Keratinocyte (primary cell): ENCODE measurements around the gene FOXO1. TPM values are rescaled to one million over a fixed set of nuclear protein-coding genes. Genes with fewer than 3 reads are reported as not detected.

Experiments used
- DNase-seq: peaks from one replicate; pipeline ENCODE4 v3.0.0-alpha.2; 2011; ENCODE audit warnings: low read depth, missing footprints, low spot score
- FAIRE-seq: peaks from 2 replicates; lab custom pipeline; 2011; peaks lifted over from hg19 to GRCh38; lab: Jason Lieb, UNC
- H2AFZ ChIP-seq: 2 replicates; pipeline ENCODE4 v1.6.0; 2012; ENCODE audit warnings: low read length, control low read depth, inconsistent platforms; ENCODE audit not compliant: control insufficient read depth
- H3K27ac ChIP-seq: 2 replicates; pipeline ENCODE4 v1.5.1; 2011; ENCODE audit warnings: low read length; ENCODE audit not compliant: control insufficient read depth, insufficient read depth
- H3K27me3 ChIP-seq: 3 replicates; pipeline ENCODE4 v1.6.0; 2011; ENCODE audit warnings: low read length; ENCODE audit not compliant: control insufficient read depth, insufficient read depth; ENCODE audit errors: extremely low read depth
- H3K36me3 ChIP-seq, 2 experiments: 2 replicates in 1 of 2; 3 replicates in 1 of 2; pipeline ENCODE4 v1.5.1; 2011; ENCODE audit warnings: low read length in 2 of 2, mild to moderate bottlenecking in 1 of 2; ENCODE audit not compliant: control insufficient read depth in 2 of 2, insufficient read depth in 2 of 2; ENCODE audit errors: extremely low read depth in 1 of 2
- H3K4me1 ChIP-seq: 3 replicates; pipeline ENCODE4 v1.5.1; 2011; ENCODE audit warnings: low read length; ENCODE audit not compliant: control insufficient read depth, insufficient read depth; ENCODE audit errors: extremely low read depth
- H3K4me2 ChIP-seq: 3 replicates; pipeline ENCODE4 v1.6.0; 2011; ENCODE audit warnings: low read depth, low read length; ENCODE audit not compliant: control insufficient read depth, insufficient read depth; ENCODE audit errors: extremely low read depth
- H3K4me3 ChIP-seq, 3 experiments: fragments of 200-600 bp in 1 of 3; sonication (generic) in 1 of 3; 2 replicates in 2 of 3; 3 replicates in 1 of 3; pipeline ENCODE4 v1.5.1; 2011 to 2016; ENCODE audit warnings: low read length in 3 of 3, mild to moderate bottlenecking in 3 of 3, control low read depth in 2 of 3, inconsistent platforms in 1 of 3, low read depth in 1 of 3, mixed read lengths in 1 of 3, mixed run types in 1 of 3, moderate library complexity in 1 of 3; ENCODE audit not compliant: control insufficient read depth in 2 of 3, insufficient read depth in 2 of 3; ENCODE audit errors: extremely low read depth in 1 of 3
- H3K79me2 ChIP-seq: 2 replicates; pipeline ENCODE4 v1.6.0; 2012; ENCODE audit warnings: low read length; ENCODE audit not compliant: control insufficient read depth, insufficient read depth
- H3K9ac ChIP-seq: 3 replicates; pipeline ENCODE4 v1.6.0; 2011; ENCODE audit warnings: low read length; ENCODE audit not compliant: control insufficient read depth, insufficient read depth; ENCODE audit errors: extremely low read depth
- H3K9me1 ChIP-seq: 3 replicates; pipeline ENCODE4 v1.6.0; 2011; ENCODE audit warnings: low read length; ENCODE audit not compliant: control insufficient read depth, insufficient read depth; ENCODE audit errors: extremely low read depth
- H3K9me3 ChIP-seq: 2 replicates; pipeline ENCODE4 v1.5.1; 2012; ENCODE audit warnings: low read depth, low read length; ENCODE audit not compliant: control insufficient read depth
- H4K20me1 ChIP-seq: 3 replicates; pipeline ENCODE4 v1.6.0; 2011; ENCODE audit warnings: low read length; ENCODE audit not compliant: control insufficient read depth, insufficient read depth; ENCODE audit errors: extremely low read depth
- EZH2 ChIP-seq: IDR thresholded peaks from one replicate; pipeline ENCODE4 v1.6.1; 2012; ENCODE audit warnings: inconsistent platforms, mild to moderate bottlenecking, low read length, moderate library complexity
- dilution Hi-C: fragments of 300-500 bp; cut with MboI; formaldehyde crosslinking; loops from one replicate; pipeline ENCODE4 v1.7.0; 2020; ENCODE audit warnings: low sequenced_read_pairs; ENCODE audit not compliant: extremely low pct_ligation_motif_present
- polyA plus RNA-seq, 5 experiments: library from polyadenylated mRNA; depleted of rRNA in 3 of 5; stranded (reverse) in 3 of 5; stranded (forward) in 1 of 5; unstranded in 1 of 5; fragments of >200 nt; gene quantifications; 1 replicate in 1 of 5; 2 replicates in 3 of 5; 3 replicates in 1 of 5; pipeline versions ENCODE4 v1.2.1 to v1.2.3, GENCODE V29; 2011 to 2012; ENCODE audit warnings: missing spikeins in 2 of 5, low read depth in 1 of 5, low replicate concordance in 1 of 5
- TF ChIP-seq, protein P1 (sequence below), 3 experiments: IDR thresholded peaks in 1 of 3; conservative IDR thresholded peaks in 1 of 3; optimal IDR thresholded peaks in 1 of 3; 2 replicates in 2 of 3; 3 replicates in 1 of 3; pipeline versions ENCODE3 to v1.5.1; 2011; ENCODE audit warnings: low read length in 3 of 3, mild to moderate bottlenecking in 3 of 3, moderate library complexity in 2 of 3, control low read depth in 1 of 3, inconsistent platforms in 1 of 3; ENCODE audit not compliant: insufficient read depth in 2 of 3; ENCODE audit errors: extremely low read depth in 1 of 3

Gene FOXO1
- polyA plus RNA-seq, 1 donor (not counting 4 experiments of a cell fraction or from before 2014, with no cell fraction given), result 8.3 TPM

DNA sequence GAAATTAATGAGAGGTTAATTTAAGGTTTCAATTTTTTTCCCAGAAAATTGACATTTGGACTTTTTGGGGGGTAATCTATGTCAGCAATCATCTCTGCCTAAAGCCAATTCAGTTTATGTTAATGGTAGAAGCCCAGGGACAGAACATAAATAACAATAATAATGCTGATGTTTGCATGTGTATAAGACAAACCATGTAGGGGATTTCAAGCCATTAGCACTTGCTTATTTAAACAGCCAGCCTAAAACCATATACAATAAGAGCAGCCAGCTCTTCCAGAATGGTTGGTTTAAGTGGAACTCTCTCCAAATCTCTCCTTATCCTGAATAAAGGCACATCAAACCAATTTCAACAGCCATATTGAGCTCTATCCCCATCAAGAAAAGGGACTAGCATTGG lies 7.0 kb upstream of the FOXO1 start:
- Histone ChIP-seq H4K20me1 (no peaks in the 10 kb centered on the region), H3K27ac (peak overlapping the region; percentile 76), H3K4me2 (peak overlapping the region; percentile 82), H2AFZ (peak overlapping the region; percentile 54), H3K27me3 (no peaks in the 10 kb centered on the region), H3K79me2 (no peaks in the 10 kb centered on the region), H3K9me1 (no peaks in the 10 kb centered on the region), H3K4me3 (peak overlapping the region in 1 of 3 experiments; percentile 16), H3K9me3 (no peaks in the 10 kb centered on the region), H3K9ac (no peak overlapping the region), H3K36me3 (no peaks in the 10 kb centered on the region), H3K4me1 (peaks cover 18% of the 10 kb centered on the region)
- DNase-seq (no peak), FAIRE-seq (no peak)
- dilution Hi-C loops, result no loop called here
- no peak for TF ChIP-seq EZH2
- TF ChIP-seq, protein P1, sequence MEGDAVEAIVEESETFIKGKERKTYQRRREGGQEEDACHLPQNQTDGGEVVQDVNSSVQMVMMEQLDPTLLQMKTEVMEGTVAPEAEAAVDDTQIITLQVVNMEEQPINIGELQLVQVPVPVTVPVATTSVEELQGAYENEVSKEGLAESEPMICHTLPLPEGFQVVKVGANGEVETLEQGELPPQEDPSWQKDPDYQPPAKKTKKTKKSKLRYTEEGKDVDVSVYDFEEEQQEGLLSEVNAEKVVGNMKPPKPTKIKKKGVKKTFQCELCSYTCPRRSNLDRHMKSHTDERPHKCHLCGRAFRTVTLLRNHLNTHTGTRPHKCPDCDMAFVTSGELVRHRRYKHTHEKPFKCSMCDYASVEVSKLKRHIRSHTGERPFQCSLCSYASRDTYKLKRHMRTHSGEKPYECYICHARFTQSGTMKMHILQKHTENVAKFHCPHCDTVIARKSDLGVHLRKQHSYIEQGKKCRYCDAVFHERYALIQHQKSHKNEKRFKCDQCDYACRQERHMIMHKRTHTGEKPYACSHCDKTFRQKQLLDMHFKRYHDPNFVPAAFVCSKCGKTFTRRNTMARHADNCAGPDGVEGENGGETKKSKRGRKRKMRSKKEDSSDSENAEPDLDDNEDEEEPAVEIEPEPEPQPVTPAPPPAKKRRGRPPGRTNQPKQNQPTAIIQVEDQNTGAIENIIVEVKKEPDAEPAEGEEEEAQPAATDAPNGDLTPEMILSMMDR (optimal IDR thresholded peaks at IDR 0.05 in 1 of 3, IDR thresholded peaks at IDR 0.05 in 1 of 3, conservative IDR thresholded peaks at IDR 0.05 in 1 of 3; ENCODE audit: extremely low read depth in 1 of 3, insufficient read depth in 2 of 3, low read length in 3 of 3), result no peak

DNA sequence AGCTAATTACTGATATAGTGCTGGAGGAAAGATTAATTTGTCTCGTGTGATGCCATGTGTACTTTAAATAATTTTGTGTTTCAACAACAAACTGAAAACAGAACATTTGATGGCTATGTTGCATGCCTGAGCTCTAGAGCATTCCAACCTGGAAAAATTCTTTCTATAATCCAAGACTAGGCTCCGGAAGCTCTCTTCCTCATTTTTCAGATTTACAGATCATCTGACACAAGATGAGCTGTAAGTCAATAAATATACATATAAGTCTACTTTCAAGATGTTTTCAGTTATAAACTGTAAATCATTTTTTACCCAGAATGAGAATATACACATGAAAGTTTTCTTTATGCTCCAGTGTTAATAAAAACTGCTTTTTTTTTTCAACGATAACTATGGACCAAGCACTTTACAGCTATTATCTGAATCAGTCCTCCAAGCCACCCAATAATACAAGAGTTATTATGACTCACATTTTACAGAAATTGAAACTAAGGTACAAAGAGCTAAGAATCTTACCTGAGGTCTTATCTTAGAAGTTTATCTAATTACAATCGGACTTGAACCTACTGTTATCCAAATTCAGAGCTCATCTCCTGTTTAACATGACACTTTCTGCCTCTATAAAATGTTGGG lies 6.4 kb upstream of the FOXO1 start:
- H3K4me2 ChIP-seq, result peak overlapping the region; percentile 82

More for the DNA sequence above, 6.4 kb upstream of the FOXO1 start:
- DNase-seq (no peak), FAIRE-seq (no peak)
- Histone ChIP-seq H3K27ac (peak overlapping the region; percentile 76), H3K9me3 (no peaks in the 10 kb centered on the region), H3K79me2 (no peaks in the 10 kb centered on the region), H3K4me1 (peaks cover 22% of the 10 kb centered on the region), H3K4me3 (peak overlapping the region in 2 of 3 experiments; percentile 29 to 48), H3K36me3 (no peaks in the 10 kb centered on the region), H3K9ac (peak overlapping the region; percentile 18), H4K20me1 (no peaks in the 10 kb centered on the region), H3K27me3 (no peaks in the 10 kb centered on the region), H2AFZ (peak overlapping the region; percentile 54), H3K9me1 (no peaks in the 10 kb centered on the region)
- dilution Hi-C loops, result no loop called here
- no peak for TF ChIP-seq EZH2
- TF ChIP-seq, protein P1 (optimal IDR thresholded peaks at IDR 0.05 in 1 of 3, IDR thresholded peaks at IDR 0.05 in 1 of 3, conservative IDR thresholded peaks at IDR 0.05 in 1 of 3; ENCODE audit: extremely low read depth in 1 of 3, insufficient read depth in 2 of 3, low read length in 3 of 3), result no peak
